PC-3 (cell line): ENCODE data around the gene ZNF835. TPM values are rescaled to one million over a fixed set of nuclear protein-coding genes. Genes with fewer than 3 reads are reported as not detected.

Experiments used
- ATAC-seq: fragments of 200-7000 bp; cut with Tn5 transposase; 2 replicates; pipeline ENCODE4 v1.9.1; 2020; ENCODE audit warnings: mild to moderate bottlenecking, moderate library complexity
- BruUV-seq: library from RNA; stranded (reverse); fragments of 400-500 nt; replicated peaks from 2 replicates; lab custom pipeline; 2021; lab: Mats Ljungman, UMichigan
- CTCF ChIA-PET: fragments of 300-600 bp; sonication (Branson Sonifier 250); formaldehyde crosslinking; loops from one replicate; lab custom pipeline; 2022; ENCODE audit warnings: antibody characterized with exemption; lab: Charles Lee
- POLR2A ChIA-PET: fragments of 300-600 bp; sonication (Branson Sonifier 250); formaldehyde crosslinking; loops from one replicate; lab custom pipeline; 2022; ENCODE audit warnings: antibody characterized with exemption; ENCODE audit not compliant: unreplicated experiment; lab: Charles Lee
- DNase-seq: peaks from one replicate; pipeline ENCODE4 v3.0.0-alpha.2; 2015
- H2AFZ ChIP-seq: fragments of 300-600 bp; sonication (generic); 2 replicates; pipeline ENCODE4 v1.6.0; 2016; ENCODE audit warnings: antibody characterized with exemption, low read length
- H3F3A ChIP-seq: fragments of 300-600 bp; sonication (generic); one replicate; pipeline ENCODE4 v1.6.0; 2017; ENCODE audit warnings: antibody characterized with exemption, low read length, control low read depth, mild to moderate bottlenecking; ENCODE audit not compliant: unreplicated experiment
- H3K27ac ChIP-seq: fragments of 300-600 bp; sonication (generic); 2 replicates; pipeline ENCODE4 v1.5.1; 2016; ENCODE audit warnings: mild to moderate bottlenecking, low read length
- H3K27me3 ChIP-seq: fragments of 300-600 bp; sonication (generic); 2 replicates; pipeline ENCODE4 v1.6.1; 2016; ENCODE audit warnings: low read length, mixed read lengths
- H3K36me3 ChIP-seq: fragments of 300-600 bp; sonication (generic); 2 replicates; pipeline ENCODE4 v1.6.1; 2016; ENCODE audit warnings: low read depth, mixed run types, low read length, mixed read lengths
- H3K4me1 ChIP-seq: fragments of 300-600 bp; sonication (generic); 2 replicates; pipeline ENCODE4 v1.5.1; 2016; ENCODE audit warnings: low read length; ENCODE audit not compliant: insufficient read depth
- H3K4me2 ChIP-seq: fragments of 300-600 bp; sonication (generic); 2 replicates; pipeline ENCODE4 v1.6.0; 2016; ENCODE audit warnings: low read length
- H3K4me3 ChIP-seq: fragments of 300-600 bp; sonication (generic); 2 replicates; pipeline ENCODE4 v1.5.1; 2016; ENCODE audit warnings: mild to moderate bottlenecking, low read length, mixed read lengths
- H3K79me2 ChIP-seq: fragments of 300-600 bp; sonication (generic); 2 replicates; pipeline ENCODE4 v1.6.1; 2017; ENCODE audit warnings: low read length, mixed read lengths
- H3K9ac ChIP-seq: fragments of 300-600 bp; sonication (generic); 2 replicates; pipeline ENCODE4 v1.6.0; 2016; ENCODE audit warnings: mild to moderate bottlenecking, low read length
- H3K9me2 ChIP-seq: fragments of 300-600 bp; sonication (generic); replicated peaks from 2 replicates; pipeline ENCODE4 v1.6.1; 2016; ENCODE audit warnings: mixed run types, low read length, mixed read lengths
- H3K9me3 ChIP-seq: fragments of 300-600 bp; sonication (generic); 2 replicates; pipeline ENCODE4 v1.6.1; 2016; ENCODE audit warnings: low read length, mixed read lengths
- H4K20me1 ChIP-seq: fragments of 300-600 bp; sonication (generic); 2 replicates; pipeline ENCODE4 v1.6.1; 2016; ENCODE audit warnings: low read length, mixed read lengths
- CTCF ChIP-seq: fragments of 300-600 bp; sonication (generic); conservative IDR thresholded peaks from 2 replicates; pipeline ENCODE4 v1.5.1; 2017; ENCODE audit warnings: antibody characterized with exemption, low read depth, mild to moderate bottlenecking, low read length
- EZH2 ChIP-seq: fragments of 300-600 bp; sonication (generic); IDR thresholded peaks from one replicate; pipeline ENCODE4 v1.6.1; 2017; ENCODE audit warnings: antibody characterized with exemption, mild to moderate bottlenecking, low read length; ENCODE audit not compliant: unreplicated experiment
- EZH2phosphoT487 ChIP-seq: fragments of 300-600 bp; sonication (generic); IDR thresholded peaks from 2 replicates; pipeline ENCODE4 v1.6.1; 2018; ENCODE audit warnings: mild to moderate bottlenecking, antibody characterized with exemption, low read length, borderline replicate concordance
- intact Hi-C: fragments of 100-400 bp; cut with micrococcal nuclease; formaldehyde crosslinking; loops from 2 replicates; pipeline ENCODE4 v1.9.0; 2023
- total RNA-seq: library from RNA; depleted of rRNA; stranded (reverse); fragments of >200 nt; gene quantifications from 2 replicates; pipeline ENCODE4 v1.2.3, GENCODE V29; 2014

Gene ZNF835
- total RNA-seq, 1 experiment from 2014 or later: not detected

- Histone ChIP-seq H3F3A (no peaks in the 10 kb centered on the region), H3K9me2 (no peaks in the 10 kb centered on the region), H2AFZ (no peak overlapping the region), H3K9ac (no peak overlapping the region), H4K20me1 (no peaks in the 10 kb centered on the region), H3K27me3 (no peaks in the 10 kb centered on the region), H3K4me3 (no peak overlapping the region), H3K27ac (no peak overlapping the region), H3K36me3 (no peaks in the 10 kb centered on the region), H3K4me1 (no peaks in the 10 kb centered on the region), H3K79me2 (no peaks in the 10 kb centered on the region), H3K4me2 (no peak overlapping the region), H3K9me3 (peaks cover 46% of the 10 kb centered on the region)
- ChIA-PET CTCF (no interaction called here), POLR2A (no interaction called here)
- ATAC-seq (no peak), DNase-seq (no peak)
- intact Hi-C loops: no loop called here
- BruUV-seq: no TSS peak
- no peak for TF ChIP-seq CTCF
- no peak for TF ChIP-seq EZH2phosphoT487
- no peak for TF ChIP-seq EZH2
Observed at GRCh38 chr19:56664511-56664910, 7.0 kb downstream of the ZNF835 start.

GRCh38 chr19:56663931-56664500 is 7.5 kb downstream of the ZNF835 start:
- Histone ChIP-seq H3K4me3 (no peak overlapping the region), H3K9ac (no peak overlapping the region), H3K27me3 (no peaks in the 10 kb centered on the region), H3F3A (no peaks in the 10 kb centered on the region), H3K4me2 (no peak overlapping the region), H4K20me1 (no peaks in the 10 kb centered on the region), H3K9me2 (no peaks in the 10 kb centered on the region), H3K27ac (no peak overlapping the region), H2AFZ (no peak overlapping the region), H3K79me2 (no peaks in the 10 kb centered on the region), H3K36me3 (no peaks in the 10 kb centered on the region), H3K4me1 (no peaks in the 10 kb centered on the region), H3K9me3 (peaks cover 50% of the 10 kb centered on the region)
- BruUV-seq: no TSS peak
- ChIA-PET POLR2A (no interaction called here), CTCF (no interaction called here)
- ATAC-seq (no peak), DNase-seq (no peak)
- TF ChIP-seq CTCF (no peak), EZH2phosphoT487 (no peak), EZH2 (no peak)
- intact Hi-C loops: no loop called here

GRCh38 chr19:56661248-56661647 is 10.3 kb downstream of the ZNF835 start:
- intact Hi-C loops: no loop called here
- Histone ChIP-seq H3K27me3 (no peaks in the 10 kb centered on the region), H4K20me1 (no peaks in the 10 kb centered on the region), H2AFZ (no peak overlapping the region), H3K27ac (no peak overlapping the region), H3K9ac (no peak overlapping the region), H3K9me2 (no peaks in the 10 kb centered on the region), H3K79me2 (no peaks in the 10 kb centered on the region), H3K4me3 (no peak overlapping the region), H3K4me2 (no peak overlapping the region), H3K36me3 (no peaks in the 10 kb centered on the region), H3K4me1 (no peaks in the 10 kb centered on the region), H3K9me3 (peaks cover 56% of the 10 kb centered on the region), H3F3A (no peaks in the 10 kb centered on the region)
- TF ChIP-seq CTCF (no peak), EZH2phosphoT487 (no peak), EZH2 (no peak)
- DNase-seq: no peak
- CTCF ChIA-PET: no interaction called here
- no TSS peak for BruUV-seq
- POLR2A ChIA-PET: no interaction called here
- ATAC-seq: no peak
